Measurements from ENCODE around the gene TSSK6.

DNA sequence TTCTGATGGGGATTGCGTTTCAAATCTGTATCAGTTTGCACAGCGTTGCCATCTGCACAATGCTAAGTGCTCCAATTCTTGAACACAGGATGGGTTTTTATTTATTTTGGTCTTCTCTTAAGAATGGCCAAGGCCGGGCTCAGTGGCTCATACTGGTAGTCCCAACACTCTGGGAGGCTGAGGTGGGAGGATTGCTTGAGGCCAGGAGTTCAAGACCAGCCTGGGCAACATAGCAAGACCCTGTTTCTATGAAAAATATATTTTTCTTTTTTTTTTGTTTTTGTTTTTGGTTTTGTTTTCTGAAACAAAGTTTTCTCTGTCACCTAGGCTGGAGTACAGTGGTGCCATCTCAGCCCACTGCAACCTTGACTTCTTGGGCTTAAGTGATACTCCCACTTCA is 7.8 kb upstream of the TSSK6 start:
- TF ChIP-seq, protein P1, sequence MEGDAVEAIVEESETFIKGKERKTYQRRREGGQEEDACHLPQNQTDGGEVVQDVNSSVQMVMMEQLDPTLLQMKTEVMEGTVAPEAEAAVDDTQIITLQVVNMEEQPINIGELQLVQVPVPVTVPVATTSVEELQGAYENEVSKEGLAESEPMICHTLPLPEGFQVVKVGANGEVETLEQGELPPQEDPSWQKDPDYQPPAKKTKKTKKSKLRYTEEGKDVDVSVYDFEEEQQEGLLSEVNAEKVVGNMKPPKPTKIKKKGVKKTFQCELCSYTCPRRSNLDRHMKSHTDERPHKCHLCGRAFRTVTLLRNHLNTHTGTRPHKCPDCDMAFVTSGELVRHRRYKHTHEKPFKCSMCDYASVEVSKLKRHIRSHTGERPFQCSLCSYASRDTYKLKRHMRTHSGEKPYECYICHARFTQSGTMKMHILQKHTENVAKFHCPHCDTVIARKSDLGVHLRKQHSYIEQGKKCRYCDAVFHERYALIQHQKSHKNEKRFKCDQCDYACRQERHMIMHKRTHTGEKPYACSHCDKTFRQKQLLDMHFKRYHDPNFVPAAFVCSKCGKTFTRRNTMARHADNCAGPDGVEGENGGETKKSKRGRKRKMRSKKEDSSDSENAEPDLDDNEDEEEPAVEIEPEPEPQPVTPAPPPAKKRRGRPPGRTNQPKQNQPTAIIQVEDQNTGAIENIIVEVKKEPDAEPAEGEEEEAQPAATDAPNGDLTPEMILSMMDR (IDR thresholded peaks at IDR 0.05 in 8 of 11, conservative IDR thresholded peaks at IDR 0.05 in 3 of 11): no peak
- no peak for TF ChIP-seq POLR2A (IDR thresholded peaks at IDR 0.05)

Data from spleen (tissue), 7 donors.